PC-3 (cell line): ENCODE measurements around the gene CBX5. TPM values are rescaled to one million over a fixed set of nuclear protein-coding genes. Genes with fewer than 3 reads are reported as not detected.

Source experiments
- ATAC-seq: fragments of 200-7000 bp; cut with Tn5 transposase; 2 replicates; pipeline ENCODE4 v1.9.1; 2020; ENCODE audit warnings: mild to moderate bottlenecking, moderate library complexity
- BruUV-seq: library from RNA; stranded (reverse); fragments of 400-500 nt; replicated peaks from 2 replicates; lab custom pipeline; 2021; lab: Mats Ljungman, UMichigan
- CTCF ChIA-PET: fragments of 300-600 bp; sonication (Branson Sonifier 250); formaldehyde crosslinking; loops from one replicate; lab custom pipeline; 2022; ENCODE audit warnings: antibody characterized with exemption; lab: Charles Lee
- POLR2A ChIA-PET: fragments of 300-600 bp; sonication (Branson Sonifier 250); formaldehyde crosslinking; loops from one replicate; lab custom pipeline; 2022; ENCODE audit warnings: antibody characterized with exemption; ENCODE audit not compliant: unreplicated experiment; lab: Charles Lee
- DNase-seq: peaks from one replicate; pipeline ENCODE4 v3.0.0-alpha.2; 2015
- H2AFZ ChIP-seq: fragments of 300-600 bp; sonication (generic); 2 replicates; pipeline ENCODE4 v1.6.0; 2016; ENCODE audit warnings: antibody characterized with exemption, low read length
- H3F3A ChIP-seq: fragments of 300-600 bp; sonication (generic); one replicate; pipeline ENCODE4 v1.6.0; 2017; ENCODE audit warnings: antibody characterized with exemption, low read length, control low read depth, mild to moderate bottlenecking; ENCODE audit not compliant: unreplicated experiment
- H3K27ac ChIP-seq: fragments of 300-600 bp; sonication (generic); 2 replicates; pipeline ENCODE4 v1.5.1; 2016; ENCODE audit warnings: mild to moderate bottlenecking, low read length
- H3K27me3 ChIP-seq: fragments of 300-600 bp; sonication (generic); 2 replicates; pipeline ENCODE4 v1.6.1; 2016; ENCODE audit warnings: low read length, mixed read lengths
- H3K36me3 ChIP-seq: fragments of 300-600 bp; sonication (generic); 2 replicates; pipeline ENCODE4 v1.6.1; 2016; ENCODE audit warnings: low read depth, mixed run types, low read length, mixed read lengths
- H3K4me1 ChIP-seq: fragments of 300-600 bp; sonication (generic); 2 replicates; pipeline ENCODE4 v1.5.1; 2016; ENCODE audit warnings: low read length; ENCODE audit not compliant: insufficient read depth
- H3K4me2 ChIP-seq: fragments of 300-600 bp; sonication (generic); 2 replicates; pipeline ENCODE4 v1.6.0; 2016; ENCODE audit warnings: low read length
- H3K4me3 ChIP-seq: fragments of 300-600 bp; sonication (generic); 2 replicates; pipeline ENCODE4 v1.5.1; 2016; ENCODE audit warnings: mild to moderate bottlenecking, low read length, mixed read lengths
- H3K79me2 ChIP-seq: fragments of 300-600 bp; sonication (generic); 2 replicates; pipeline ENCODE4 v1.6.1; 2017; ENCODE audit warnings: low read length, mixed read lengths
- H3K9ac ChIP-seq: fragments of 300-600 bp; sonication (generic); 2 replicates; pipeline ENCODE4 v1.6.0; 2016; ENCODE audit warnings: mild to moderate bottlenecking, low read length
- H3K9me2 ChIP-seq: fragments of 300-600 bp; sonication (generic); replicated peaks from 2 replicates; pipeline ENCODE4 v1.6.1; 2016; ENCODE audit warnings: mixed run types, low read length, mixed read lengths
- H3K9me3 ChIP-seq: fragments of 300-600 bp; sonication (generic); 2 replicates; pipeline ENCODE4 v1.6.1; 2016; ENCODE audit warnings: low read length, mixed read lengths
- H4K20me1 ChIP-seq: fragments of 300-600 bp; sonication (generic); 2 replicates; pipeline ENCODE4 v1.6.1; 2016; ENCODE audit warnings: low read length, mixed read lengths
- CTCF ChIP-seq: fragments of 300-600 bp; sonication (generic); conservative IDR thresholded peaks from 2 replicates; pipeline ENCODE4 v1.5.1; 2017; ENCODE audit warnings: antibody characterized with exemption, low read depth, mild to moderate bottlenecking, low read length
- EZH2 ChIP-seq: fragments of 300-600 bp; sonication (generic); IDR thresholded peaks from one replicate; pipeline ENCODE4 v1.6.1; 2017; ENCODE audit warnings: antibody characterized with exemption, mild to moderate bottlenecking, low read length; ENCODE audit not compliant: unreplicated experiment
- EZH2phosphoT487 ChIP-seq: fragments of 300-600 bp; sonication (generic); IDR thresholded peaks from 2 replicates; pipeline ENCODE4 v1.6.1; 2018; ENCODE audit warnings: mild to moderate bottlenecking, antibody characterized with exemption, low read length, borderline replicate concordance
- intact Hi-C: fragments of 100-400 bp; cut with micrococcal nuclease; formaldehyde crosslinking; loops from 2 replicates; pipeline ENCODE4 v1.9.0; 2023
- total RNA-seq: library from RNA; depleted of rRNA; stranded (reverse); fragments of >200 nt; gene quantifications from 2 replicates; pipeline ENCODE4 v1.2.3, GENCODE V29; 2014

CBX5 gene
- total RNA-seq, 1 experiment from 2014 or later: 14.9 TPM

GRCh38 chr12:54184024-54184805, 95.7 kb downstream of the CBX5 start:
- no peak overlapping the region for H3K9ac ChIP-seq
- no peak overlapping the region for H3K27ac ChIP-seq
- H3K9me2 ChIP-seq: no peaks in the 10 kb centered on the region
- ChIA-PET POLR2A (no interaction called here), CTCF (interaction anchor here (0.6 kb wide), 2 partner anchors 152 to 175 kb away, joined by 3 to 4 read pairs; partner anchors contain the start of gene HOXC8)
- TF ChIP-seq EZH2 (no peak), EZH2phosphoT487 (no peak), CTCF (no peak)
- H3K27me3 ChIP-seq: no peaks in the 10 kb centered on the region
- no peaks in the 10 kb centered on the region for H3F3A ChIP-seq
- BruUV-seq: no TSS peak
- no peaks in the 10 kb centered on the region for H3K36me3 ChIP-seq
- DNase-seq (no peak), ATAC-seq (no peak)
- H3K79me2 ChIP-seq: peaks cover 15% of the 10 kb centered on the region
- H3K9me3 ChIP-seq: no peaks in the 10 kb centered on the region
- no peak overlapping the region for H3K4me2 ChIP-seq
- intact Hi-C loops: no loop called here
- no peak overlapping the region for H3K4me3 ChIP-seq
- H3K4me1 ChIP-seq: peaks cover 15% of the 10 kb centered on the region
- no peak overlapping the region for H2AFZ ChIP-seq
- H4K20me1 ChIP-seq: no peaks in the 10 kb centered on the region

GRCh38 chr12:54182981-54183380, 96.9 kb downstream of the CBX5 start:
- H3K36me3 ChIP-seq: no peaks in the 10 kb centered on the region
- DNase-seq (no peak), ATAC-seq (no peak)
- H3K9me2 ChIP-seq: no peaks in the 10 kb centered on the region
- peaks cover 12% of the 10 kb centered on the region for H3K4me1 ChIP-seq
- H2AFZ ChIP-seq: no peak overlapping the region
- peaks cover 14% of the 10 kb centered on the region for H3K79me2 ChIP-seq
- H3K4me2 ChIP-seq: no peak overlapping the region
- no peak for TF ChIP-seq CTCF
- no peak for TF ChIP-seq EZH2
- no peak for TF ChIP-seq EZH2phosphoT487
- no peak overlapping the region for H3K9ac ChIP-seq
- ChIA-PET POLR2A (no interaction called here), CTCF (no interaction called here)
- no TSS peak for BruUV-seq
- H3K27ac ChIP-seq: no peak overlapping the region
- H3K9me3 ChIP-seq: no peaks in the 10 kb centered on the region
- H4K20me1 ChIP-seq: no peaks in the 10 kb centered on the region
- no peak overlapping the region for H3K4me3 ChIP-seq
- no peaks in the 10 kb centered on the region for H3K27me3 ChIP-seq
- no peaks in the 10 kb centered on the region for H3F3A ChIP-seq
- intact Hi-C loops: no loop called here

DNA sequence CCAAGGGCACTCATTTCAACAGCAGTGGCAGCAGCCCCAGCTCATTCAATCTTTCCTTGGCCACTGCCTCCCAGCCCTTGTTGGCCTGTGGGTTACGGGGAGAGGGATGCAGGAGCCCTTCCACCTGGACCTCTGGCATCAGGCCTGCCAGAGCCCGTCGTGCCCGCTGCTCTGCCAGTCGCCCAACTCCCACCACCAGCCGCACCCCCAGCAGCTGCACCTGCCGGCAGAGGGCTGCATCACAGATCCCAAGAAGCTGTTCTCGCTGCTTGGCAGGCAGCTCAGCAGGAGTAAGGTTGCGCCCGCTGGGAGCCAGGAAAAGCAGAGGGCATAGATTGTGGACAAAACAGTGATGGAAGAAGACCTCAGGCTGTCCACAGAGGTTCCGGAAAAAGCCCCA, 97.8 kb downstream of the CBX5 start:
- Histone ChIP-seq H3K4me3 (no peak overlapping the region), H3K27me3 (no peaks in the 10 kb centered on the region), H3K9ac (no peak overlapping the region), H3K36me3 (no peaks in the 10 kb centered on the region), H3K27ac (no peak overlapping the region), H3K9me3 (no peaks in the 10 kb centered on the region), H3F3A (no peaks in the 10 kb centered on the region), H4K20me1 (no peaks in the 10 kb centered on the region), H3K79me2 (peaks cover 5% of the 10 kb centered on the region; the same call in 1 of the 2 replicates), H2AFZ (no peak overlapping the region), H3K4me2 (no peak overlapping the region), H3K9me2 (no peaks in the 10 kb centered on the region), H3K4me1 (peaks cover 3% of the 10 kb centered on the region)
- POLR2A ChIA-PET: no interaction called here
- DNase-seq: no peak
- TF ChIP-seq CTCF: no peak
- no peak for TF ChIP-seq EZH2
- TF ChIP-seq EZH2phosphoT487: no peak
- no TSS peak for BruUV-seq
- CTCF ChIA-PET: no interaction called here
- intact Hi-C loops: no loop called here
- ATAC-seq: no peak
